H1 (cell line): Measurements from ENCODE around the gene CAMTA1. TPM values are rescaled to one million over a fixed set of nuclear protein-coding genes. Genes with fewer than 3 reads are reported as not detected.

Experiments used
- polyA plus RNA-seq, 7 experiments: library from polyadenylated mRNA; depleted of rRNA in 3 of 7; stranded (reverse) in 5 of 7; unstranded in 2 of 7; fragments of >200 nt in 5 of 7; fragments of 200-250 nt in 2 of 7; gene quantifications; 1 replicate in 5 of 7; 2 replicates in 1 of 7; 4 replicates in 1 of 7; pipeline versions ENCODE4 v1.2.1 to v1.2.3, GENCODE V29; 2011 to 2013; ENCODE audit warnings: missing spikeins in 2 of 7, mixed read lengths in 2 of 7
- total RNA-seq: library from RNA; stranded (reverse); fragmentation: NEBNext Ultra II Directional; extraction: Animal tissue kit (Norgen Biotek cat#: 25700); gene quantifications from 2 replicates; pipeline ENCODE4 v1.2.1, GENCODE V29; 2021
- TF ChIP-seq, protein P1 (sequence below): IDR thresholded peaks from 2 replicates; pipeline ENCODE4 v1.6.1; 2012; ENCODE audit warnings: low read length, inconsistent platforms

Gene CAMTA1
- total and polyA plus RNA-seq, 2 of the 8 experiments (the other 6 are each of a cell fraction or from before 2014, with no cell fraction given): 65.0 to 119 TPM

DNA sequence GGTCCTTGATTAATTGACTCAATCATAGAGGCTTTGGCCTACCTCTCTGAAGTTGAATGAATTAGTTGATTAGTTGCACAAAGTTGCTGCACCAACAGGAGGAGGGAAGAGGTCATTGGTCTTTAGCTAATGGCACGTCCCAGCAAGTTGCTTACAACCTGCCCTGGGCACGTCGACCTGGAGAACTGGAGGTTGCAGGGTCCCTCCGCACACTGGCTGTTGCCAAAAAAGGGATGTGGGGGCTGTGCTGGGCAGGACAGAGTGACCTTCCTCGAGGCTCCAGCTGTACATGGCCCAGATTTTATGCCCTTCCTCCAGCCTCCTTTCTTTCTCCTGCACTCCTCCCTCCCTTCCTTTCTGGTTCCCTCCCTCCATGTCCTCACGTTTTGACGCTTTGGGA is 755.6 kb downstream of the CAMTA1 start (continued):
- TF ChIP-seq, protein P1, sequence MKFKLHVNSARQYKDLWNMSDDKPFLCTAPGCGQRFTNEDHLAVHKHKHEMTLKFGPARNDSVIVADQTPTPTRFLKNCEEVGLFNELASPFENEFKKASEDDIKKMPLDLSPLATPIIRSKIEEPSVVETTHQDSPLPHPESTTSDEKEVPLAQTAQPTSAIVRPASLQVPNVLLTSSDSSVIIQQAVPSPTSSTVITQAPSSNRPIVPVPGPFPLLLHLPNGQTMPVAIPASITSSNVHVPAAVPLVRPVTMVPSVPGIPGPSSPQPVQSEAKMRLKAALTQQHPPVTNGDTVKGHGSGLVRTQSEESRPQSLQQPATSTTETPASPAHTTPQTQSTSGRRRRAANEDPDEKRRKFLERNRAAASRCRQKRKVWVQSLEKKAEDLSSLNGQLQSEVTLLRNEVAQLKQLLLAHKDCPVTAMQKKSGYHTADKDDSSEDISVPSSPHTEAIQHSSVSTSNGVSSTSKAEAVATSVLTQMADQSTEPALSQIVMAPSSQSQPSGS: no peak
